HepG2 (cell line): Measurements from ENCODE around the gene TCEANC2. TPM values are rescaled to one million over a fixed set of nuclear protein-coding genes. Genes with fewer than 3 reads are reported as not detected.

Source experiments
- ATAC-seq: fragments of 200-7000 bp; cut with Tn5 transposase; 3 replicates; pipeline ENCODE4 v1.9.1; 2020; ENCODE audit warnings: mild to moderate bottlenecking, moderate library complexity
- BruUV-seq: library from RNA; stranded (reverse); fragments of 400-500 nt; replicated peaks from 2 replicates; lab custom pipeline; 2021; lab: Mats Ljungman, UMichigan
- CTCF ChIA-PET: fragments of 300-600 bp; formaldehyde crosslinking; extraction: SDS; loops from one replicate; lab custom pipeline; 2021; ENCODE audit warnings: low total read pairs, inconsistent platforms, low intra/inter-chr PET ratio; lab: Yijun Ruan, JAX
- POLR2A ChIA-PET: fragments of 350-600 bp; sonication (Branson Sonifier 250); formaldehyde crosslinking; loops from one replicate; lab custom pipeline; 2020; ENCODE audit warnings: antibody characterized with exemption, inconsistent platforms; lab: Yijun Ruan, JAX
- DNase-seq: peaks from one replicate; pipeline ENCODE4 v3.0.0-alpha.2; 2015; ENCODE audit warnings: low spot score
- FAIRE-seq: peaks from 3 replicates; lab custom pipeline; 2011; peaks lifted over from hg19 to GRCh38; lab: Jason Lieb, UNC
- H2AFZ ChIP-seq: one replicate; pipeline ENCODE4 v1.6.1; 2011; ENCODE audit warnings: low read length, inconsistent platforms
- H3K27ac ChIP-seq: fragments of 300-600 bp; 3 replicates; pipeline ENCODE4 v1.8.0; 2011; ENCODE audit warnings: mixed run types, mild to moderate bottlenecking, mixed read lengths, low read length, inconsistent platforms; ENCODE audit not compliant: insufficient read depth; ENCODE audit errors: extremely low read length
- H3K27me3 ChIP-seq, 2 experiments: fragments of 200-600 bp in 1 of 2; 2 replicates in 1 of 2; 3 replicates in 1 of 2; pipeline versions ENCODE4 v1.6.0 to v1.8.0; 2011; ENCODE audit warnings: low read length in 2 of 2, mild to moderate bottlenecking in 2 of 2, moderate library complexity in 2 of 2, inconsistent platforms in 1 of 2; ENCODE audit not compliant: insufficient read depth in 2 of 2, control insufficient read depth in 1 of 2
- H3K36me3 ChIP-seq, 2 experiments: fragments of 200-600 bp in 1 of 2; replicated peaks in 1 of 2; 2 replicates in 1 of 2; 3 replicates in 1 of 2; pipeline versions ENCODE4 v1.5.1 to v1.8.0; 2011; ENCODE audit warnings: low read length in 2 of 2, inconsistent platforms in 1 of 2; ENCODE audit not compliant: insufficient read depth in 2 of 2, control insufficient read depth in 1 of 2
- H3K4me1 ChIP-seq: 2 replicates; pipeline ENCODE4 v1.5.1; 2012; ENCODE audit warnings: low read length, inconsistent platforms; ENCODE audit not compliant: insufficient read depth
- H3K4me2 ChIP-seq: 2 replicates; pipeline ENCODE4 v1.6.0; 2011; ENCODE audit warnings: low read depth, low read length, inconsistent platforms
- H3K4me3 ChIP-seq, 3 experiments: fragments of 200-600 bp in 1 of 3; sonication (generic), shearing (Covaris generic) in 1 of 3; replicated peaks in 1 of 3; 2 replicates each; pipeline ENCODE4 v1.5.1; 2011 to 2016; ENCODE audit warnings: low read length in 3 of 3, inconsistent platforms in 2 of 3, low read depth in 2 of 3, mild to moderate bottlenecking in 2 of 3, control low read depth in 1 of 3, mixed read lengths in 1 of 3; ENCODE audit not compliant: insufficient read depth in 1 of 3
- H3K79me2 ChIP-seq: one replicate; pipeline ENCODE4 v1.6.1; 2011; ENCODE audit warnings: low read length, inconsistent platforms; ENCODE audit not compliant: insufficient read depth
- H3K9ac ChIP-seq: 2 replicates; pipeline ENCODE4 v1.6.0; 2011; ENCODE audit warnings: mild to moderate bottlenecking, low read depth, low read length, inconsistent platforms; ENCODE audit not compliant: insufficient read depth
- H3K9me3 ChIP-seq: 2 replicates; pipeline ENCODE4 v1.5.1; 2012; ENCODE audit warnings: mild to moderate bottlenecking, low read length
- H4K20me1 ChIP-seq: 2 replicates; pipeline ENCODE4 v1.6.0; 2011; ENCODE audit warnings: inconsistent platforms, mild to moderate bottlenecking, low read length, moderate library complexity; ENCODE audit not compliant: insufficient read depth
- ZNF235 ChIP-seq: sonication (generic); formaldehyde crosslinking; IDR thresholded peaks from 2 replicates; pipeline ENCODE4 v1.8.1; 2023; ENCODE audit warnings: mild to moderate bottlenecking, missing genetic modification reagents, borderline replicate concordance
- WGBS: methylation state at CpG from one replicate; pipeline ENCODE4 v1.1.6; 2017; ENCODE audit warnings: low lambda C conversion rate; 5-methylcytosine and 5-hydroxymethylcytosine counted together
- in situ Hi-C: cut with HindIII; loops from 2 replicates; pipeline ENCODE4 v1.10.0; 2017; ENCODE audit warnings: low pct_unique_long_range_greater_than_20kb; ENCODE audit not compliant: extremely low pct_ligation_motif_present
- intact Hi-C: fragments of 100-400 bp; cut with micrococcal nuclease; formaldehyde crosslinking; loops from one replicate; pipeline ENCODE4 v1.10.0; 2022; ENCODE audit not compliant: unreplicated experiment
- polyA plus RNA-seq, 8 experiments: library from polyadenylated mRNA; depleted of rRNA in 3 of 8; stranded (reverse) in 7 of 8; unstranded in 1 of 8; fragments of >200 nt; fragmentation: Illumina TruSeq in 4 of 8; extraction: Trizol in 4 of 8; gene quantifications; 2 replicates each; pipeline versions ENCODE4 v1.2.1 to v1.2.3, GENCODE V29; 2011 to 2016; ENCODE audit warnings: low read depth in 4 of 8, missing spikeins in 1 of 8, mixed read lengths in 1 of 8; ENCODE audit not compliant: insufficient read depth in 1 of 8
- total RNA-seq, 5 experiments: library from RNA; depleted of rRNA; stranded (reverse); fragments of >200 nt; fragmentation: Illumina TruSeq; extraction: Trizol; gene quantifications; 2 replicates each; pipeline ENCODE4 v1.2.3, GENCODE V29; 2016; ENCODE audit warnings: low read depth in 1 of 5
- TF ChIP-seq, protein P1 (sequence below): sonication (generic); formaldehyde crosslinking; IDR thresholded peaks from 2 replicates; pipeline ENCODE4 v1.5.1; 2020; ENCODE audit warnings: mild to moderate bottlenecking, missing genetic modification reagents, moderate library complexity

The TCEANC2 gene
- total and polyA plus RNA-seq, 2 of the 13 experiments (the other 11 are each of a cell fraction or from before 2014, with no cell fraction given) = 3.8 to 5.0 TPM

DNA sequence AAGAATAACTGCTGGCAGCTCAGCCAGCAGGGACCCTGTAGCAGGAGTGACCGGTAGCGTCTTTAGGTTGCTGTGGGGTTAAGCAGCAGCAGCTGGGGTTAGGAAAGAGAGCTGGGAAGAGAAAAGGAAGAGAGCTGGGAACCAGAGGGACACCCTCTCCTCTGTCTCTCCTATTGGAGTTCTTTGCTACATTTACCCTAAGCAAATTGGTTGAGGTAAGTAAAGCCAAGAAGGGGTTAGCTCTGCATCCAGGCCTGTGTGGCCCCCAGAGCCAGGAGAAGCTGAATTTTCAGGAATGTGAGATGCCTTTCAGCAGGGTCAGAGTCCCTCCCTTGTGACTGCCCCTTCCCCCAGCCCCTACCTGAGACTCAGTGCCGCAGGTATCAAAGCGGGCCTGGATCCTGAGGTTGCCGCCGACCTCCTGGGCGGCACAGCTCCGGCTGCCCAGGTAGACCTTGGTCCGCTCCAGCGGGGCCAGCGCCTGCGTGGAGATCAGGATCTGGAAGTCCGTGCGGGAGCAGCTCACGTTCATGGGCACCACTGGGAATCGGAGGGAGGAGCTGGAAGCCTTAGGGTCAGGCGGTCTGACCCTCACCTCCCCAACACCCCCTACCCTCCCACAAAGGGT, 83.0 kb downstream of the TCEANC2 start:
- H3K36me3 ChIP-seq = no peaks in the 10 kb centered on the region
- BruUV-seq = no TSS peak
- H3K27ac ChIP-seq = no peak overlapping the region
- no peaks in the 10 kb centered on the region for H3K9me3 ChIP-seq
- peak overlapping the region in 1 of 3 experiments; percentile 45; a peak in 1 of 6 replicates for H3K4me3 ChIP-seq
- 54% methylated on average over 3 of the region's 17 CpGs for WGBS
- CTCF ChIA-PET = no interaction called here
- H4K20me1 ChIP-seq = no peaks in the 10 kb centered on the region
- H2AFZ ChIP-seq = peak overlapping the region; percentile 7
- TF ChIP-seq, protein P1, sequence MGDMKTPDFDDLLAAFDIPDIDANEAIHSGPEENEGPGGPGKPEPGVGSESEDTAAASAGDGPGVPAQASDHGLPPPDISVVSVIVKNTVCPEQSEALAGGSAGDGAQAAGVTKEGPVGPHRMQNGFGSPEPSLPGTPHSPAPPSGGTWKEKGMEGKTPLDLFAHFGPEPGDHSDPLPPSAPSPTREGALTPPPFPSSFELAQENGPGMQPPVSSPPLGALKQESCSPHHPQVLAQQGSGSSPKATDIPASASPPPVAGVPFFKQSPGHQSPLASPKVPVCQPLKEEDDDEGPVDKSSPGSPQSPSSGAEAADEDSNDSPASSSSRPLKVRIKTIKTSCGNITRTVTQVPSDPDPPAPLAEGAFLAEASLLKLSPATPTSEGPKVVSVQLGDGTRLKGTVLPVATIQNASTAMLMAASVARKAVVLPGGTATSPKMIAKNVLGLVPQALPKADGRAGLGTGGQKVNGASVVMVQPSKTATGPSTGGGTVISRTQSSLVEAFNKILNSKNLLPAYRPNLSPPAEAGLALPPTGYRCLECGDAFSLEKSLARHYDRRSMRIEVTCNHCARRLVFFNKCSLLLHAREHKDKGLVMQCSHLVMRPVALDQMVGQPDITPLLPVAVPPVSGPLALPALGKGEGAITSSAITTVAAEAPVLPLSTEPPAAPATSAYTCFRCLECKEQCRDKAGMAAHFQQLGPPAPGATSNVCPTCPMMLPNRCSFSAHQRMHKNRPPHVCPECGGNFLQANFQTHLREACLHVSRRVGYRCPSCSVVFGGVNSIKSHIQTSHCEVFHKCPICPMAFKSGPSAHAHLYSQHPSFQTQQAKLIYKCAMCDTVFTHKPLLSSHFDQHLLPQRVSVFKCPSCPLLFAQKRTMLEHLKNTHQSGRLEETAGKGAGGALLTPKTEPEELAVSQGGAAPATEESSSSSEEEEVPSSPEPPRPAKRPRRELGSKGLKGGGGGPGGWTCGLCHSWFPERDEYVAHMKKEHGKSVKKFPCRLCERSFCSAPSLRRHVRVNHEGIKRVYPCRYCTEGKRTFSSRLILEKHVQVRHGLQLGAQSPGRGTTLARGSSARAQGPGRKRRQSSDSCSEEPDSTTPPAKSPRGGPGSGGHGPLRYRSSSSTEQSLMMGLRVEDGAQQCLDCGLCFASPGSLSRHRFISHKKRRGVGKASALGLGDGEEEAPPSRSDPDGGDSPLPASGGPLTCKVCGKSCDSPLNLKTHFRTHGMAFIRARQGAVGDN = peak; percentile 25; the same call in 1 of the 2 replicates
- TF ChIP-seq ZNF235 = no peak
- peak; percentile 51 for ATAC-seq
- peaks cover 27% of the 10 kb centered on the region for H3K4me1 ChIP-seq
- no peaks in the 10 kb centered on the region for H3K79me2 ChIP-seq
- in situ Hi-C loops = no loop called here
- no peak for DNase-seq
- peaks cover 0 to 11% of the 10 kb centered on the region in 2 experiments; a peak in 2 of 5 replicates for H3K27me3 ChIP-seq
- POLR2A ChIA-PET = interaction anchor here (0.6 to 1.5 kb wide), 2 partner anchors 15 to 679 kb away, joined by 3 to 5 read pairs; no protein-coding TSS in a partner anchor
- H3K4me2 ChIP-seq = peak overlapping the region; percentile 57
- H3K9ac ChIP-seq = no peak overlapping the region
- no peak for FAIRE-seq
- intact Hi-C loops = no loop called here
